HG03103 (cell line): Measurements from ENCODE around the gene SYNPR.

ENCODE experiments used
- ATAC-seq: cut with Tn5 transposase; IDR thresholded peaks from one replicate; pipeline ENCODE4 v1.9.1; 2021; ENCODE audit warnings: low read depth; ENCODE audit not compliant: unreplicated experiment

SYNPR gene

GRCh38 chr3:63462732-63463131, 184.6 kb downstream of the SYNPR start:
- no peak for ATAC-seq

GRCh38 chr3:63467392-63467791, 189.3 kb downstream of the SYNPR start:
- ATAC-seq, result no peak

GRCh38 chr3:63470745-63471144, 192.6 kb downstream of the SYNPR start:
- no peak for ATAC-seq

- ATAC-seq, result no peak
Observed at GRCh38 chr3:63471781-63472180, 193.7 kb downstream of the SYNPR start.

GRCh38 chr3:63473641-63474166, 195.6 kb downstream of the SYNPR start:
- no peak for ATAC-seq

- no peak for ATAC-seq
Observed at GRCh38 chr3:63474828-63475518, 196.9 kb downstream of the SYNPR start.

DNA sequence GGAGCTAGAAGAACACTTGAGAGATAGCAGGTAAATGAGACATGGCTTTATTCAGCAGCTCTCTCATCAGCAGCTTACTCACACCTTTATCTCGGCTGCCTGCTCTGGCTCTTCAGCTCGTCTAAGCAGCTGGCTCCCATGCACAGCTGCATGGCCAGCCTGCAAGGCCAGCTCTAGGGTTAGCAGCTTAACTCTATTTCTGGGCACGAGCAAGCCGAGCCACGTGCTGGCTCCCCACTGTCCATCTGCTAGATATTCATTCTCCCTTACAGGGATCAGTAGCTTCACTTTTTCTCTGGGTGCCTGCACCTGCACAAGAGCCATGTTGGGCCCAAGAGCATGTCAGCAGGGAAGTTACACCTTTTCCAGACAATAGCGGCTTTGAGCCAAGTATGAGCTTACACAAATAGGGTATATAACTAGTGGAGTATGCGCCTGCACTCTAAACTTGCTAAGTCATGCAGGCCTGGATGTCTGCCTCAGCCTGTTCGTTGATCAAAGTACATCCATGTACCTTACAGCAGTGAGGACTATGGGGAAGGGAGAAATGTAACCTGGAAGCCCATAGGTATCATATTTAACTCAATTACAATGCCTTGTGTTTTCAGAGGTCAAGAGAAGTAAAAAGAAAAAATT, 199.5 kb downstream of the SYNPR start:
- no peak for ATAC-seq

DNA sequence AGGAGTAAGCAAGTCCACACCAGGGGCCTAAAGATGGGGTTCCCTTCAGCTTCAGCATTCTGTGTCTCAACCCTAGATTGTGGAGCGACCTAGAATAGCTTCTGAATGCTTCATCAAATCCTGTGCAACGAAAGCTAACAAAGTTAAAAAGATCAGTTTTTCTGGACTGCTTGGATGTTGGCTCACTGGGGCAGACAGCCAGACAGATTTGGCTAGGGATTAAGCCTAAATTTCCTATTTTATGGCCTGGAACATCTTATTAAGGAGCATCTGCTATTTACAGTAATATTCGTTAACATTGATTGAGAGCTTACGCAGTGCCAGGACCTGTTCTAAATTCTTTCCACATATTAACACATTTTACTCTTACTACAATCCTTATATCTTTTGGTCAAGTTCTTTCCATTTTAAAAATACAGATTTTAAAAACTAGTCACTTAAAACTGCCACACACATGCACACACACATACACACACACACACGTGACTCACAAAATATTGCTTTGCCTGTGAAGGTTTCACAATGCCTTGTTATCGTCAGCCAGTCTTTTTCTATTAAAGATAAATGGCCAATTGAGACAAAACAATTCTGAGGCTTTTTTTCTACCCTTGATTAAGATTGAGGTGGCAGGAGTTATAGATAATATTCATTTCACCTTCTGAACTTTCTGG, 201.0 kb downstream of the SYNPR start:
- no peak for ATAC-seq

DNA sequence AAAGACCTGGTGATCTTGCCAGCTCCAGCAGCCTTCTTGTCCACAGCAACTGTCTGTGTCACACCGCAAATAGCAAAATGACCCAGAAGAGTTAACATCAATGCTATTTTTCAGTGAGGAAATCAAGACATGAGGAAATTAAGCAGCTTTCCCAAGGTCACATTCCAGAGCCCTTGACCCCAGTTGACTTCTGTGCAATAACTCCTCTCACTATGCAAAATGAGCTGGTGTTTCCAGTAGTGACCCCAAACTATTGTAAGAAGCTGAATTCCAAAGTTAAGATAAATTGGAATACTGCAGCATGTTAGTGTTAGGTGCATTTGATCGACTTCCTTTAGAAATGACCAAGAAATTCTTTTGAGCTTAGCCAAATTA, 201.5 kb downstream of the SYNPR start:
- no peak for ATAC-seq

- ATAC-seq, result no peak
Observed at GRCh38 chr3:63481627-63482026, 203.5 kb downstream of the SYNPR start.

DNA sequence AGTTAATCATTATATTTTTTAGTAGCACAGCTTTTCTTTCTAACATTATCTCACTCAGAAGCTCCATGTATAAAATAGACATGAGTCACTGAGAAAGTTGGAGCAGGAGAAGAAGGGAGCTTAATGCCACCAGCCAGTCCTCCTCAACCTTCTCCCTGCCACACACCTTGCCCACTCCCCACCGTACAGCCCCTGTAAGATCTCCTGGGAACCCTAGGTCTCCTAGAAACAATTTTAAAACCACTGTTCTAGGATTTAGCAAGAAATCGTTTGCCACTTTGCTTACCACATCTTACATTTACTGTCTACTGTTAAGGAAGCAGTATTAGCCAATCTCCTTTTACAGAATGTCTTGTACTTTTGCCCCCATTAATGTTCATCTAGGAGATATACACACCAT, 204.2 kb downstream of the SYNPR start:
- no peak for ATAC-seq

GRCh38 chr3:63492464-63492863, 214.4 kb downstream of the SYNPR start:
- no peak for ATAC-seq

DNA sequence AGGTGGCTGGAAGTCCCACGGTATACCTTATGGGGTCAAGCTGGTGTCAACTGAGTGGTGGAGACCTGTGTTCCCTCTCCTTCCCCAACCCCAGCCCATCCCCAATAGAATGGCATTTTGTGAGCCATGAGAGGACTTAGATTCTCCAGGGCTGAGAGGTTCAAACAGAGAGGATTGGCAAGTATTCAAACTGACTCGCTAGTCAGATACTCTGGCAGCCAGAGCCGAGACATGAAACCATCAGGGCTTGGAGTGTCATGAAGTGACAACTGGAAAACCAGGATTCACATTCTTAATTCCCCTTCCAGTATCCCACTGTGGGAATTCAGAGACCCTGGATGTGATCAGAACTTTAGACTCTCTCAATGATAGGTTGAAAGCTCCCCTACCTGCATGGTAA, 215.0 kb downstream of the SYNPR start:
- no peak for ATAC-seq

DNA sequence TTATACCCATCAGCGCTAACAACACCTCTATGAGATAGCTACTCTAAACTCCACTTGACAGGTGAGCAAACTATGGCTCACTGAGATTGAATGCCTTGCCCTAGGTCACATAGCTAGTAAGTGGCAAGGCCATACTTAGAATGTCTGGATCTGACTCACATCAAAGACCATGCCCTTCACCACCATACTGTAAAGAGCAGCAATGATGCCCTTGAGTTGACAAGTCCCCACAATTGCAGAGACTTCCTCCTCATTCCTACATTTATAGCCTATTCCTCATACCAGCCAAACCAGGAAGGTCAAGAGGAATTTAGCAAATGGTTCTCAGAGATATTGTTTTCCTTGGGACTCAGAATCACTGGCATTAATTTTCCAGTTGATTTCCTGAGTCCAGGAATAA, 216.5 kb downstream of the SYNPR start:
- no peak for ATAC-seq

DNA sequence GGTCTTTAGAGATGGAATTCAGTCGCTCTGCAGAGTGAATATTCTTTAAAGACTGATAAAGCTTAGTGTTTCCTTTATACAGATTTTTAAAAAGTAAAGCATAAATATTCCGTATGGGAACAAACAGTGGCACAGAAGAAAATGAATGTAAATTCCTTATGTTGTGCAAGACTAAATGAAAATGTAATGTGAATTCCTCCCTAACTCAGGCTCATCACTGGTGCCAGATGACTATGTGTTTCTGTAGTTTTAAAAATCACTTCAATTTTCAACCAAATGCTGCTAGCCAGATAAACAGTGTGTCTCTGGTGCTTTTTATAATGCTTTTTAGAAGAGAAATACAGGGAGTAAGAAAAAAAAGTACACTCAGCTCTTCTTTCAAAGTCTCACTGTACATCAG, 219.5 kb downstream of the SYNPR start:
- ATAC-seq, result no peak

DNA sequence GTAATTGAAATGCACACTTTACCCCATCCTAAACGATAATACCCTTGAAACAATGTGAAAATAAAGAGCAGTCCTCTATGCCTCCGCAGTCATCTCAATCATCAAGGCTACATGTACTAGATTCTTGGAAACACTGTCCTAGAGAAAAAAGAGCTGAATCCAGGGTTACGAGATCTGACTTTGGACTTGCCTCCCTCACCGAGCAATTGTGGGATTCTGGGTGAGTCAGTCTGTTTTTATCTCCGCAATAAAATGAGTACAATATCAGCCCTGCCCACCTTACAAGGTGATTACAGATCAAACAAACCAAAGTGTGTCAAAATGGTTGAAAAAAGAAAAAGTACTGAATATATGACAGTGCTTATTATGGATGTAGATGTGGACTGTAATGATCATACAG, 222.1 kb downstream of the SYNPR start:
- ATAC-seq, result no peak

DNA sequence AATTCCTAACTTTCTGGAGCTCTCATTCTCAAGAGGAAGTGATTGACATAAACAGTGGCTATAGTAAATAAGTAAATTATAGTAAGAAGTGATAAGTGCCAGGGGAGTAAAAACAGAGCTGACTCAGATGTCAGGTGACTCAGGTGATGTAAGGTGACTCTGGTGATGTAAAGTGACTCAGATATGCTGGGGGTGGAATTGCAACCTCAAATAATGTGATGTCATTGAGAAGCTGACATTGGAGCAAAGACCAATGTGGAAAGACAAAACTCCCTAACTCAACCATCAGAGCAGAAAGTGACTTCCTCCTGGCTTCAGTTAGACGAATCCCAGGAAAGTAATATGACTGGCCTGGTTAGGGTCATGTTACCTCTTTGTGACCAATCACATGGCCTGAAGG, 230.2 kb downstream of the SYNPR start:
- no peak for ATAC-seq

DNA sequence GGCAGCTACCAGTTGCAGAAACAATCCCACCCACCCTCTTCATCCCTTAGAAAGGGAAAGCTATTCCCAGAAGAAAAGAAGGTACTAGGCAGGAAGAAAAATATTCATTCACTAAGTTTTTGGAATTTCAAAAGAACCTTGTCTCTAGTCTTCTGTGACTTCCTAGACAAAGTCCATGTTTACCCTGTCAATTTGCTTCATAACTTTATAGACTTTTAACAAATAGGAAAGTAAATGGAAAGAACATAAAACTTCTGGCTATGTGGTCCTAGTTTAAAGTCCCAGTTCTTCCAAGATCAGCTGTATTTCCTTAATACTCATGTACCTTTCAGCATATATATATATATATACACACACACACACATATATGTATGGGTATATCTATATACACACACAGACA, 230.7 kb downstream of the SYNPR start:
- no peak for ATAC-seq

DNA sequence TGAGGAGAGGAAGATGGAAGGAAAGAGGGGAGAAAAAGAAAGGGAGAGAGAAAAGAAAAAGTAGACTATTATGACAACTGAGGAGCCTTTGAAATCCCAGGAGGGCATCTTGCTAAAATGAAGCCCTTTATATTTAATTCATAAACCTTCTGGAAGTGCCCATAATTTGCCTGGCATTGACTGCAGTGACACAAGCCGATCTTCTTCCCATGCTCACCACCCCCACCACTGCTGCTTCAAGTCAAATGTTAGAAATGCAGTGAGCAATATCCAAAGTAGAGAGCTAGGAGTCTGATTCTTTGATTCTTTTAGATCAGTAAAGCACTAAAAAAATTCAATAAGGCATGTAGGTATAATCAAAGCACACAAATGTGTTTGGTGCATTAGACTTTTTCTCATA, 235.7 kb downstream of the SYNPR start:
- no peak for ATAC-seq

- no peak for ATAC-seq
Observed at GRCh38 chr3:63514678-63515077, 236.6 kb downstream of the SYNPR start.

DNA sequence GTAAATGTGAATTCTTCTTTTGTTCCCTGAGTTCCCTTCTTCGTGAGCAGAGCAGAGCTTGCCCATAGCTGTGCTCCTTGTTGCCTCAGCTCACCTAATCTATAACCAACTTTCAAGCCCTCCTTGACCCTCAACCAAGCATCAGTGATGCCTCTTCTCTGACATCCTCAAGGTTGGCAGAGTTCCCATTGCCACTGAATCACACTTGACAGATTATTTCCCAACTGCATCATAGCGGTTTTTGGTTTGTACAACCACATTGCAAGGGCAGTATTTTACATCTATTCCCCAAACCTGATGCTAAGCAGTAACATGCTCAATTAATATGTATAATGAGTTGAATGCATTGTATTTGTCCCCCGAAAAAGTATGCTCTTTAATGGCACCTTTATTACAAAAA, 241.3 kb downstream of the SYNPR start:
- ATAC-seq, result no peak

GRCh38 chr3:63521657-63522056, 243.5 kb downstream of the SYNPR start:
- ATAC-seq, result no peak
